Naive thymus-derived CD8-positive, alpha-beta T cell (primary cell): ENCODE results near the gene APOC1. TPM values are rescaled to one million over a fixed set of nuclear protein-coding genes. Genes with fewer than 3 reads are reported as not detected.
A peak's percentile ranks its signal among the peaks of the same experiment; 100 is the strongest.

Source experiments
- ATAC-seq, 2 donors: fragments of 150-1000 bp; cut with Tn5 transposase in 1 of 2; sonication (Bioruptor Pico), chemical (Tn5 transposase) in 1 of 2; 1 replicate in 1 of 2; 2 replicates in 1 of 2; pipeline ENCODE4 v1.10.0; 2021; ENCODE audit warnings: mild to moderate bottlenecking in 2 of 2, moderate library complexity in 2 of 2
- POLR2A ChIA-PET: fragments of 350-600 bp; sonication (Branson Sonifier 250); formaldehyde crosslinking; loops from one replicate; lab custom pipeline; 2021; ENCODE audit warnings: antibody characterized with exemption; lab: Charles Lee
- DNase-seq, 10 donors: peaks; one replicate each; pipeline versions ENCODE4 v3.0.0 to v3.0.0-alpha.2; 2020 to 2022
- H3K27ac Mint-ChIP-seq, 10 donors: one replicate each; pipeline ENCODE4 v1.8.0; 2020 to 2022; ENCODE audit warnings: mild to moderate bottlenecking in 10 of 10, mixed read lengths in 10 of 10, moderate library complexity in 4 of 10, inconsistent platforms in 1 of 10
- H3K27me3 Mint-ChIP-seq, 5 donors: one replicate each; pipeline ENCODE4 v1.8.0; 2021 to 2022; ENCODE audit warnings: mixed read lengths in 5 of 5
- H3K36me3 Mint-ChIP-seq, 3 donors: one replicate each; pipeline ENCODE4 v1.8.0; 2020 to 2022; ENCODE audit warnings: mixed read lengths in 3 of 3, mild to moderate bottlenecking in 2 of 3, inconsistent platforms in 1 of 3
- H3K4me1 Mint-ChIP-seq, 4 donors: one replicate each; pipeline ENCODE4 v1.8.0; 2021 to 2022; ENCODE audit warnings: mixed read lengths in 4 of 4
- H3K4me3 Mint-ChIP-seq, 10 donors: one replicate each; pipeline ENCODE4 v1.8.0; 2020 to 2022; ENCODE audit warnings: mild to moderate bottlenecking in 10 of 10, mixed read lengths in 10 of 10, moderate library complexity in 6 of 10, inconsistent platforms in 1 of 10
- H3K9me3 Mint-ChIP-seq, 9 donors: one replicate each; pipeline ENCODE4 v1.8.0; 2020 to 2022; ENCODE audit warnings: mixed read lengths in 9 of 9, mild to moderate bottlenecking in 3 of 9, inconsistent platforms in 1 of 9, moderate library complexity in 1 of 9
- polyA plus RNA-seq, 3 donors: library from polyadenylated mRNA; unstranded; fragments of 300-500 nt; fragmentation: Illumina TruSeq; gene quantifications; one replicate each; pipeline ENCODE4 v1.2.3, GENCODE V29; 2021
- total RNA-seq, 8 experiments: library from RNA in 2 of 8; stranded (reverse) in 2 of 8; gene quantifications; one replicate each; pipeline ENCODE4 v1.2.3 and lab custom pipeline; 2021 to 2026

Gene APOC1
- total and polyA plus RNA-seq, 5 experiments from 2014 or later, result 1.4 TPM; not detected in 4

DNA sequence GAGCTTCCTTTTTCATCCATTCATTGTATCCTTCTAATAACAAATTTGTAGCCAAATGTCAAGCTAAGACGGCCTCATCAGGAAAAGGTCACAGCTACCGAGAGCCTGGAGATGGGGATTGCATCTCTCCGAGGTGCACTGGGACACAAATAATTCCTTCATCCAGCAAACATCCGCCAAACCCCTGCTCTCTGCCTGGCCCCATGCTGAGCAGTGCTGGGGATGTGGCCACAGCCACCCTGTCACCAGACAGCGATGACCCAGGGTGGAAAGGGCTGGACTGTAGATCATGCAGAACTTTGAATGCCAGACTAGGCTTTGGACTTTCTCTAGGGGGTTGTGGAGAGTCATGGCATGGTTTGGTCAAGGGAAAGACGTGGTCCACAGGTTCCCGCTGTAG is 21.5 kb upstream of the APOC1 start:
- DNase-seq (no peak), ATAC-seq (no peak)
- Mint-ChIP-seq H3K4me1 (peaks cover 27 to 42% (median 34%) of the 10 kb centered on the region in 4 donors), H3K27me3 (no peaks in the 10 kb centered on the region), H3K9me3 (no peaks in the 10 kb centered on the region), H3K27ac (peak overlapping the region in 8 of 10 donors; percentile 59 to 91 (median 76)), H3K4me3 (peak overlapping the region; percentile 82 to 92 (median 90)), H3K36me3 (peaks cover 0 to 53% (median 14%) of the 10 kb centered on the region in 3 donors)
- POLR2A ChIA-PET, result no interaction called here

DNA sequence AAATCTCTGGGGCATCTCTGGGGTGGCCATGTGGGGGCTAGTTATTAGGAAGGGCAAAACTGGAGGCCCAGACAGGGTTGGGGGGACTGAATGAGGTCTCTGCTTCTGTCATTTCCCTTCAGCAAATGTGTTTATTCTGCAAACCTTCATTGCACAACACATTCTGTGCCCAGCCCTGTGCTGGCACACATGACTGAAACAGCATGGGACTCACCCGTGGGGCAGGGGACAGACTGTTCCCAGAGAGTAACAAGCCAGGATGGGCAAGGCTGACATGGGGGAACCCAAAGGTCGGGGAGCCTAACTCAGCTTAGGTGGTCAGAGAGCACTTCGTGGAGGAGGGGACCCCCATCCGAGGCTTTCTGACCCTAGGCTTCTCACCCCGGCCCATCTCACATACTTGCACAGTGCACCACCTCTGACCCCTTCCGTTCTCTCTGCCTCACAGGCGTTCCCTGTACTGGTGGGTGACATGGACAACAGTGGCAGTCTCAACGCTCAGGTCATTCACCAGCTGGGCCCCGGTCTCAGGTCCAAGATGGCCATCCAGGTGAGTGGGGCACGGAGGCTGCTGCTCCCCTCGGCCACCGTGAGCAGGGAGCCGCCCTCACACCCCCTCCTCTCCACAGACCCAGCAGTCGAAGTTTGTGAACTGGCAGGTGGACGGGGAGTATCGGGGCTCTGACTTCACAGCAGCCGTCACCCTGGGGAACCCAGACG is 20.9 kb upstream of the APOC1 start:
- Mint-ChIP-seq H3K4me3 (peak overlapping the region; percentile 12 to 92 (median 90)), H3K27me3 (no peaks in the 10 kb centered on the region), H3K9me3 (no peaks in the 10 kb centered on the region), H3K36me3 (peaks cover 0 to 58% (median 14%) of the 10 kb centered on the region in 3 donors), H3K4me1 (peaks cover 27 to 42% (median 35%) of the 10 kb centered on the region in 4 donors), H3K27ac (peak overlapping the region in 3 of 10 donors; percentile 17 to 61 (median 38))
- POLR2A ChIA-PET, result no interaction called here
- ATAC-seq (no peak), DNase-seq (no peak)

GRCh38 chr19:44894052-44894400 is 20.4 kb upstream of the APOC1 start:
- ATAC-seq (no peak), DNase-seq (no peak)
- peaks cover 26 to 40% (median 34%) of the 10 kb centered on the region in 4 donors for H3K4me1 Mint-ChIP-seq
- POLR2A ChIA-PET, result no interaction called here
- H3K27ac Mint-ChIP-seq, result no peak overlapping the region
- peaks cover 0 to 59% (median 14%) of the 10 kb centered on the region in 3 donors for H3K36me3 Mint-ChIP-seq
- H3K27me3 Mint-ChIP-seq, result no peaks in the 10 kb centered on the region
- no peaks in the 10 kb centered on the region for H3K9me3 Mint-ChIP-seq
- H3K4me3 Mint-ChIP-seq, result no peak overlapping the region

- Mint-ChIP-seq H3K4me1 (peaks cover 24 to 33% (median 29%) of the 10 kb centered on the region in 4 donors), H3K36me3 (peaks cover 0 to 67% (median 15%) of the 10 kb centered on the region in 3 donors), H3K27me3 (no peaks in the 10 kb centered on the region), H3K9me3 (no peaks in the 10 kb centered on the region), H3K4me3 (no peak overlapping the region), H3K27ac (peak overlapping the region in 4 of 10 donors; percentile 40 to 75 (median 56))
- DNase-seq (no peak), ATAC-seq (no peak)
- POLR2A ChIA-PET, result no interaction called here
Measured at GRCh38 chr19:44894946-44895345, 19.5 kb upstream of the APOC1 start.

GRCh38 chr19:44897835-44898234 is 16.6 kb upstream of the APOC1 start:
- POLR2A ChIA-PET, result interaction anchor here (0.6 kb wide), 1 partner anchor 8 kb away, joined by 3 read pairs; no protein-coding TSS in a partner anchor
- DNase-seq, result no peak
- no peaks in the 10 kb centered on the region for H3K27me3 Mint-ChIP-seq
- peaks cover 8 to 14% (median 11%) of the 10 kb centered on the region in 4 donors for H3K4me1 Mint-ChIP-seq
- no peak overlapping the region for H3K4me3 Mint-ChIP-seq
- H3K36me3 Mint-ChIP-seq, result peaks cover 0 to 88% (median 15%) of the 10 kb centered on the region in 3 donors
- no peaks in the 10 kb centered on the region for H3K9me3 Mint-ChIP-seq
- H3K27ac Mint-ChIP-seq, result no peak overlapping the region
- no peak for ATAC-seq

GRCh38 chr19:44900328-44901244 is 13.8 kb upstream of the APOC1 start:
- POLR2A ChIA-PET, result interaction anchor here (1.1 kb wide), 1 partner anchor 9 kb away, joined by 3 read pairs; no protein-coding TSS in a partner anchor
- peaks cover 0 to 67% (median 6%) of the 10 kb centered on the region in 3 donors for H3K36me3 Mint-ChIP-seq

GRCh38 chr19:44903216-44903601 is 11.2 kb upstream of the APOC1 start:
- Mint-ChIP-seq H3K27me3 (peaks cover 5 to 28% (median 15%) of the 10 kb centered on the region in 5 donors), H3K36me3 (peaks cover 0 to 44% (median 2%) of the 10 kb centered on the region in 3 donors), H3K4me3 (no peak overlapping the region), H3K27ac (no peak overlapping the region), H3K4me1 (peaks cover 5 to 19% (median 14%) of the 10 kb centered on the region in 4 donors), H3K9me3 (no peaks in the 10 kb centered on the region)
- no peak for DNase-seq
- POLR2A ChIA-PET, result no interaction called here
- no peak for ATAC-seq

More at GRCh38 chr19:44900328-44901244, 13.8 kb upstream of the APOC1 start:
- Mint-ChIP-seq H3K9me3 (no peaks in the 10 kb centered on the region), H3K4me3 (no peak overlapping the region), H3K27ac (no peak overlapping the region), H3K27me3 (peaks cover 0 to 4% (median 0%) of the 10 kb centered on the region in 5 donors), H3K4me1 (peaks cover 3 to 11% (median 5%) of the 10 kb centered on the region in 4 donors)
- DNase-seq, result no peak
- no peak for ATAC-seq

- ATAC-seq (peak; percentile 75), DNase-seq (peak; percentile 42 to 80 (median 72))
- peak overlapping the region in 1 of 10 donors; percentile 11 for H3K27ac Mint-ChIP-seq
- peaks cover 0 to 42% (median 2%) of the 10 kb centered on the region in 3 donors for H3K36me3 Mint-ChIP-seq
- POLR2A ChIA-PET, result no interaction called here
- H3K4me3 Mint-ChIP-seq, result no peak overlapping the region
- no peaks in the 10 kb centered on the region for H3K9me3 Mint-ChIP-seq
- H3K27me3 Mint-ChIP-seq, result peaks cover 5 to 31% (median 15%) of the 10 kb centered on the region in 5 donors
- peaks cover 5 to 19% (median 14%) of the 10 kb centered on the region in 4 donors for H3K4me1 Mint-ChIP-seq
Measured at GRCh38 chr19:44903602-44904425, 10.6 kb upstream of the APOC1 start.

DNA sequence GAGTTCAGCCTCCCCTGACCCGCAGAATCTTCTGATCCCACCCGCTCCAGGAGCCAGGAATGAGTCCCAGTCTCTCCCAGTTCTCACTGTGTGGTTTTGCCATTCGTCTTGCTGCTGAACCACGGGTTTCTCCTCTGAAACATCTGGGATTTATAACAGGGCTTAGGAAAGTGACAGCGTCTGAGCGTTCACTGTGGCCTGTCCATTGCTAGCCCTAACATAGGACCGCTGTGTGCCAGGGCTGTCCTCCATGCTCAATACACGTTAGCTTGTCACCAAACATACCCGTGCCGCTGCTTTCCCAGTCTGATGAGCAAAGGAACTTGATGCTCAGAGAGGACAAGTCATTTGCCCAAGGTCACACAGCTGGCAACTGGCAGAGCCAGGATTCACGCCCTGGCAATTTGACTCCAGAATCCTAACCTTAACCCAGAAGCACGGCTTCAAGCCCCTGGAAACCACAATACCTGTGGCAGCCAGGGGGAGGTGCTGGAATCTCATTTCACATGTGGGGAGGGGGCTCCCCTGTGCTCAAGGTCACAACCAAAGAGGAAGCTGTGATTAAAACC is 9.9 kb upstream of the APOC1 start:
- Mint-ChIP-seq H3K4me1 (peaks cover 5 to 19% (median 14%) of the 10 kb centered on the region in 4 donors), H3K9me3 (no peaks in the 10 kb centered on the region), H3K36me3 (peaks cover 0 to 38% (median 2%) of the 10 kb centered on the region in 3 donors), H3K27me3 (peaks cover 7 to 32% (median 15%) of the 10 kb centered on the region in 5 donors), H3K4me3 (no peak overlapping the region), H3K27ac (peak overlapping the region in 1 of 10 donors; percentile 11)
- POLR2A ChIA-PET, result no interaction called here
- DNase-seq (no peak), ATAC-seq (no peak)

- POLR2A ChIA-PET, result interaction anchor here (0.5 to 1.2 kb wide), 3 partner anchors 12 to 467 kb away, joined by 3 to 7 read pairs (median 5); partner anchors contain the start of gene TOMM40
Measured at GRCh38 chr19:44905437-44906160, 8.8 kb upstream of the APOC1 start, which contains the start of gene APOE. APOE (plus strand) TSS chr19:44905796; CDS start chr19:44906625, 829 bp downstream.

GRCh38 chr19:44907613-44908012 is 6.8 kb upstream of the APOC1 start:
- Mint-ChIP-seq H3K27ac (no peak overlapping the region), H3K4me1 (peaks cover 5 to 19% (median 13%) of the 10 kb centered on the region in 4 donors), H3K27me3 (peaks cover 10 to 42% (median 18%) of the 10 kb centered on the region in 5 donors), H3K36me3 (peaks cover 0 to 11% (median 0%) of the 10 kb centered on the region in 3 donors), H3K9me3 (no peaks in the 10 kb centered on the region), H3K4me3 (no peak overlapping the region)
- ATAC-seq (no peak), DNase-seq (no peak)
- POLR2A ChIA-PET, result interaction anchor here (0.6 kb wide), 1 partner anchor 9 kb away, joined by 8 read pairs; no protein-coding TSS in a partner anchor

More at GRCh38 chr19:44905437-44906160, 8.8 kb upstream of the APOC1 start, which contains the start of gene APOE:
- Mint-ChIP-seq H3K4me3 (peak within 1 kb of the TSS in 4 of 10 donors; percentile 15 to 74 (median 24)), H3K9me3 (no peaks in the 10 kb centered on the region), H3K36me3 (peaks cover 0 to 29% (median 0%) of the 10 kb centered on the region in 3 donors), H3K27me3 (peaks cover 7 to 32% (median 15%) of the 10 kb centered on the region in 5 donors), H3K27ac (peak within 1 kb of the TSS in 1 of 10 donors; percentile 14), H3K4me1 (peaks cover 5 to 19% (median 14%) of the 10 kb centered on the region in 4 donors)
- ATAC-seq (peak; percentile 12 to 21), DNase-seq (no peak)
